Trophoblast cell (in vitro differentiated cells and primary cell): ENCODE data around the gene ING5.

Experiments
- DNase-seq, 2 donors: peaks; one replicate each; pipeline ENCODE4 v3.0.0-alpha.2; 2016
- H2AFZ ChIP-seq: 2 replicates; pipeline ENCODE4 v1.6.1; 2013; ENCODE audit warnings: low read length, moderate library complexity, mild to moderate bottlenecking; ENCODE audit not compliant: insufficient read depth, poor library complexity
- H2AK5ac ChIP-seq: 2 replicates; pipeline ENCODE4 v1.6.1; 2013; ENCODE audit warnings: mild to moderate bottlenecking, low read length
- H2BK120ac ChIP-seq: 2 replicates; pipeline ENCODE4 v1.6.1; 2013; ENCODE audit warnings: low read length, mild to moderate bottlenecking, moderate library complexity; ENCODE audit not compliant: insufficient read depth, poor library complexity
- H2BK12ac ChIP-seq: 2 replicates; pipeline ENCODE4 v1.6.1; 2013; ENCODE audit warnings: mild to moderate bottlenecking, low read length, moderate library complexity
- H2BK5ac ChIP-seq: 2 replicates; pipeline ENCODE4 v1.6.1; 2013; ENCODE audit warnings: low read length, low read depth, moderate library complexity, mild to moderate bottlenecking; ENCODE audit not compliant: poor library complexity
- H3K14ac ChIP-seq: 2 replicates; pipeline ENCODE4 v1.6.1; 2013; ENCODE audit warnings: mild to moderate bottlenecking, low read length
- H3K18ac ChIP-seq: 2 replicates; pipeline ENCODE4 v1.6.1; 2013; ENCODE audit warnings: mild to moderate bottlenecking, low read length
- H3K23ac ChIP-seq: 2 replicates; pipeline ENCODE4 v1.6.1; 2013; ENCODE audit warnings: low read length
- H3K27ac ChIP-seq: 2 replicates; pipeline ENCODE4 v1.5.1; 2013; ENCODE audit warnings: low read depth, mild to moderate bottlenecking, inconsistent platforms, low read length, moderate library complexity
- H3K27me3 ChIP-seq: 2 replicates; pipeline ENCODE4 v1.6.1; 2013; ENCODE audit warnings: inconsistent platforms, mild to moderate bottlenecking, low read length, moderate library complexity; ENCODE audit not compliant: insufficient read depth
- H3K36me3 ChIP-seq, 2 experiments: 1 replicate in 1 of 2; 2 replicates in 1 of 2; pipeline ENCODE4 v1.6.1; 2013; ENCODE audit warnings: low read length in 2 of 2, mild to moderate bottlenecking in 2 of 2, moderate library complexity in 1 of 2; ENCODE audit not compliant: insufficient read depth in 2 of 2, control insufficient read depth in 1 of 2
- H3K4ac ChIP-seq: 2 replicates; pipeline ENCODE4 v1.6.1; 2013; ENCODE audit warnings: low read depth, mild to moderate bottlenecking, low read length, moderate library complexity
- H3K4me1 ChIP-seq, 2 experiments: 1 replicate in 1 of 2; 2 replicates in 1 of 2; pipeline ENCODE4 v1.6.1; 2013; ENCODE audit warnings: low read length in 2 of 2, mild to moderate bottlenecking in 2 of 2, moderate library complexity in 1 of 2; ENCODE audit not compliant: insufficient read depth in 2 of 2, control insufficient read depth in 1 of 2
- H3K4me2 ChIP-seq: 2 replicates; pipeline ENCODE4 v1.6.1; 2013; ENCODE audit warnings: inconsistent platforms, mild to moderate bottlenecking, low read length, moderate library complexity
- H3K4me3 ChIP-seq: 2 replicates; pipeline ENCODE4 v1.5.1; 2013; ENCODE audit warnings: mild to moderate bottlenecking, low read depth, low read length, inconsistent platforms
- H3K79me1 ChIP-seq: one replicate; pipeline ENCODE4 v1.6.1; 2013; ENCODE audit warnings: low read length
- H3K79me2 ChIP-seq: 2 replicates; pipeline ENCODE4 v1.6.1; 2013; ENCODE audit warnings: low read length, mild to moderate bottlenecking; ENCODE audit not compliant: control insufficient read depth, insufficient read depth, poor library complexity
- H3K9ac ChIP-seq: 2 replicates; pipeline ENCODE4 v1.6.1; 2013; ENCODE audit warnings: mild to moderate bottlenecking, low read length
- H3K9me3 ChIP-seq: 2 replicates; pipeline ENCODE4 v1.6.1; 2013; ENCODE audit warnings: low read depth, mild to moderate bottlenecking, control low read depth, inconsistent platforms, low read length; ENCODE audit not compliant: insufficient read depth
- H4K12ac ChIP-seq: 2 replicates; pipeline ENCODE4 v1.6.1; 2013; ENCODE audit warnings: low read depth, mild to moderate bottlenecking, low read length, moderate library complexity
- H4K8ac ChIP-seq: 2 replicates; pipeline ENCODE4 v1.6.1; 2013; ENCODE audit warnings: low read depth, mild to moderate bottlenecking, low read length, moderate library complexity
- H4K91ac ChIP-seq: one replicate; pipeline ENCODE4 v1.6.1; 2013; ENCODE audit warnings: low read depth, mild to moderate bottlenecking, low read length, moderate library complexity
- WGBS: extraction: QIAGEN DNeasy Blood & Tissue Kit; methylation state at CpG from one replicate; pipeline ENCODE4 v1.1.7; 2013; ENCODE audit warnings: missing lambda C conversion rate; ENCODE audit not compliant: insufficient read length, insufficient coverage; ENCODE audit errors: extremely low coverage; 5-methylcytosine and 5-hydroxymethylcytosine counted together

The ING5 gene

GRCh38 chr2:241692448-241692847 lies 9.4 kb upstream of the ING5 start:
- H3K4me2 ChIP-seq, result no peak overlapping the region
- H3K9ac ChIP-seq, result no peak overlapping the region
- no peak overlapping the region for H3K14ac ChIP-seq
- H4K91ac ChIP-seq, result no peak overlapping the region
- H3K4ac ChIP-seq, result no peak overlapping the region
- H3K27ac ChIP-seq, result no peak overlapping the region
- no peak overlapping the region for H4K8ac ChIP-seq
- no peak overlapping the region for H2BK12ac ChIP-seq
- no peak overlapping the region for H3K4me3 ChIP-seq
- peaks cover 0 to 2% of the 10 kb centered on the region in 2 experiments for H3K4me1 ChIP-seq
- no peaks in the 10 kb centered on the region for H3K79me1 ChIP-seq
- no CpG with 5 or more reads among the region's 6 CpGs for WGBS
- H2AFZ ChIP-seq, result no peak overlapping the region
- no peak overlapping the region for H3K23ac ChIP-seq
- H3K36me3 ChIP-seq, result peaks cover 29 to 32% of the 10 kb centered on the region in 2 experiments
- DNase-seq, result peak; percentile 28 to 34
- H3K79me2 ChIP-seq, result no peaks in the 10 kb centered on the region
- peaks cover 2% of the 10 kb centered on the region for H3K9me3 ChIP-seq
- H2AK5ac ChIP-seq, result no peak overlapping the region
- H4K12ac ChIP-seq, result no peak overlapping the region
- H2BK5ac ChIP-seq, result no peak overlapping the region
- H3K18ac ChIP-seq, result no peak overlapping the region
- H2BK120ac ChIP-seq, result no peak overlapping the region
- no peaks in the 10 kb centered on the region for H3K27me3 ChIP-seq

GRCh38 chr2:241695651-241696050 lies 6.2 kb upstream of the ING5 start:
- H3K14ac ChIP-seq, result no peak overlapping the region
- no peaks in the 10 kb centered on the region for H3K79me2 ChIP-seq
- WGBS, result no CpG with 5 or more reads among the region's 4 CpGs
- H3K9ac ChIP-seq, result no peak overlapping the region
- H4K12ac ChIP-seq, result no peak overlapping the region
- H3K4me2 ChIP-seq, result no peak overlapping the region
- H3K23ac ChIP-seq, result no peak overlapping the region
- H3K4me1 ChIP-seq, result peaks cover 0 to under 1% of the 10 kb centered on the region in 2 experiments
- H3K18ac ChIP-seq, result no peak overlapping the region
- H3K4ac ChIP-seq, result no peak overlapping the region
- H2AK5ac ChIP-seq, result no peak overlapping the region
- no peak overlapping the region for H2BK12ac ChIP-seq
- peaks cover 2% of the 10 kb centered on the region for H3K9me3 ChIP-seq
- peaks cover 20 to 23% of the 10 kb centered on the region in 2 experiments for H3K36me3 ChIP-seq
- H3K27ac ChIP-seq, result no peak overlapping the region
- H2AFZ ChIP-seq, result no peak overlapping the region
- H3K27me3 ChIP-seq, result no peaks in the 10 kb centered on the region
- H2BK120ac ChIP-seq, result no peak overlapping the region
- no peak overlapping the region for H3K4me3 ChIP-seq
- H4K91ac ChIP-seq, result no peak overlapping the region
- no peak overlapping the region for H4K8ac ChIP-seq
- H2BK5ac ChIP-seq, result no peak overlapping the region
- H3K79me1 ChIP-seq, result no peaks in the 10 kb centered on the region
- no peak for DNase-seq

- no peak overlapping the region for H4K91ac ChIP-seq
- H2BK120ac ChIP-seq, result no peak overlapping the region
- no CpG with 5 or more reads among the region's 17 CpGs for WGBS
- H3K4me3 ChIP-seq, result peak overlapping the region; percentile 86
- no peak overlapping the region for H2BK12ac ChIP-seq
- H2BK5ac ChIP-seq, result no peak overlapping the region
- no peak overlapping the region for H2AK5ac ChIP-seq
- peaks cover 10 to 14% of the 10 kb centered on the region in 2 experiments for H3K36me3 ChIP-seq
- H3K14ac ChIP-seq, result peak overlapping the region; percentile 65
- H3K4me1 ChIP-seq, result peaks cover 7 to 8% of the 10 kb centered on the region in 2 experiments
- H3K79me2 ChIP-seq, result peaks cover 12% of the 10 kb centered on the region
- peak overlapping the region; percentile 49 for H4K8ac ChIP-seq
- no peak overlapping the region for H3K23ac ChIP-seq
- no peak overlapping the region for H3K27ac ChIP-seq
- H3K4ac ChIP-seq, result no peak overlapping the region
- peak overlapping the region; percentile 99 for H3K4me2 ChIP-seq
- no peak overlapping the region for H3K9ac ChIP-seq
- peak overlapping the region; percentile 59 for H4K12ac ChIP-seq
- H3K27me3 ChIP-seq, result no peaks in the 10 kb centered on the region
- peak overlapping the region; percentile 62 for H3K18ac ChIP-seq
- H3K79me1 ChIP-seq, result peaks cover 7% of the 10 kb centered on the region
- DNase-seq, result peak; percentile 84 to 90
- H2AFZ ChIP-seq, result peak overlapping the region; percentile 87
- H3K9me3 ChIP-seq, result peaks cover 2% of the 10 kb centered on the region
These were observed 765 bp upstream of the ING5 start for GRCh38 chr2:241701149-241701398.

GRCh38 chr2:241702155-241703031 lies 554 bp downstream of the ING5 start:
- Histone ChIP-seq H3K14ac (peak overlapping the region; percentile 73), H2BK5ac (peak overlapping the region; percentile 75), H3K36me3 (peaks cover 17 to 20% of the 10 kb centered on the region in 2 experiments), H3K79me1 (peaks cover 7% of the 10 kb centered on the region), H3K4me3 (peak overlapping the region; percentile 96), H3K27me3 (no peaks in the 10 kb centered on the region), H3K27ac (peak overlapping the region; percentile 93), H3K23ac (no peak overlapping the region), H3K9ac (peak overlapping the region; percentile 92), H4K91ac (peak overlapping the region; percentile 80), H2AK5ac (peak overlapping the region; percentile 30), H3K4me1 (peaks cover 7 to 8% of the 10 kb centered on the region in 2 experiments), H3K79me2 (peaks cover 12% of the 10 kb centered on the region), H3K4ac (peak overlapping the region; percentile 78), H2BK120ac (peak overlapping the region; percentile 77), H4K12ac (peak overlapping the region; percentile 50), H2AFZ (peak overlapping the region; percentile 92), H4K8ac (peak overlapping the region; percentile 73), H3K9me3 (peaks cover 3% of the 10 kb centered on the region), H3K18ac (peak overlapping the region; percentile 81), H2BK12ac (no peak overlapping the region), H3K4me2 (peak overlapping the region; percentile 74)
- DNase-seq, result peak; percentile 73 to 87
- whole genome bisulfite sequencing, result no CpG with 5 or more reads among the region's 98 CpGs
